ENCODE measurements around the gene CAPN2. TPM values are rescaled to one million over a fixed set of nuclear protein-coding genes. Genes with fewer than 3 reads are reported as not detected.
A peak's percentile ranks its signal among the peaks of the same experiment; 100 is the strongest.

CAPN2 gene
- total RNA-seq, 1 experiment from 2014 or later: 1,259 TPM

DNA sequence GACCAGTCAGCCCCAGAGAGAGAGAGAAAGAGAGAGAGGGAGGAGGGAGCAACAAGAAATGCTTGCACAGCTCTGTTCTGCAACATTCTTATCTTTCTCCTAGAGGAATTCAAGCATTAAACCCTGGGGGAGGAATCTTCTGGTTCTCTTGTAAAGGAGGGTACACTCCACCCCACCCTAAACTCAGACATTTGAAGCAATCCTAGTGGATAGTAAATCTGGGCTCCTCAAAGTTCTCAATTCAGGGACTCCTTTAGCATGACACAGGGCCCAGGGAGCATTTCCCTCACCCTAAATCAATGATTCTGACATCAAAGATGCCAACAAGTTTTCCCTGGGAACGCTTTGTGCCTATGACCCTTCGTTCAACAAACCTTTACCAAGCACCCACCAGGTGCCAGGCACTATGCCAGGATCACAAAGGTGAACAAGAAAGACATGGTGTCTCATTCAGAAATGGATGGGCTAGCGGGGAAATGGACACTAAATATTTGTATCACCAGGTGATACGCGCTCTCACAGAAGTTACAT, 11.9 kb upstream of the CAPN2 start:
- intact Hi-C loops (cut with micrococcal nuclease): loop anchor here (2.0 to 10.0 kb wide), 2 partner anchors 32 to 414 kb away; partner anchors contain the start of gene FBXO28

DNA sequence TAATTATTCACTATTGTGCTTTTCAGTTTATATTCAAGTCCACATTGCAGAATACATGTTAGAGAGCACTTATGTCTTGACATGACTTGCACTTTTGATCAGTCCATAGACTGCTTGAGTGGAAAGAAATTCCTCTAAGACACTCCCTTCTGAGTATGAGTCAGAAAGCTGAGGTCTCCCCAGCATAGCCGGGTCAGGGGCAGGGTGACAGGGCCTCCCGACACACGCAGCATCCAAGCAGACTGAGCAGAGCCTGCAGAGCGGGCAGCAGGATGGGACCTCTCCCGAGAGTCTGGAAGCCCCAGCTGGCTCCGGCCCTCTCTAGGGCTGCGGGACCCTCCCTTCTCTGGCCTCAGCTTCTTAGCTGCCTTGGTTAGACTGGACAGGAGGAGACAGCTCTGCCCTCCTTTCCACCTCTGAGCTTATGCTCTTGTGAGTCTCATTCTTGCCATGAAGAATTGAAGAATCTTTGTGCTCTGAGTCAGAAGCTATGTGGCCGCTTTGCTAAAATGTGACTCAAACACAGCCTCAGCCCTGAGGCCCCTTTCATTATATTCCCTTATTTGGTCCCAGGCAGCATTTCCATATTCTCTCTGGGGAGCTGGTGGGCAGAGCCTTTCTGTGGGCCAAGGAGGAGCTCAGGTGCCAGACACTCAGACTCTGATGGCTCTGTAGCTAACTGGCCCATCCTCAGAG, 11.2 kb upstream of the CAPN2 start:
- Histone ChIP-seq H3K9me2 (replicated peaks; ENCODE audit: low read length) (no peaks in the 10 kb centered on the region), H3K79me2 (ENCODE audit: low read length) (peaks cover 12% of the 10 kb centered on the region), H4K20me1 (ENCODE audit: low read length) (no peaks in the 10 kb centered on the region), H3K27ac (ENCODE audit: low read length) (peak overlapping the region; percentile 97), H3K36me3 (ENCODE audit: low read depth, low read length) (no peaks in the 10 kb centered on the region), H3K4me2 (ENCODE audit: low read length) (peak overlapping the region; percentile 88), H2AFZ (ENCODE audit: low read length) (peak overlapping the region; percentile 22; the same call in 1 of the 2 replicates), H3K9ac (ENCODE audit: low read length) (peak overlapping the region; percentile 77), H3K9me3 (ENCODE audit: low read length) (no peaks in the 10 kb centered on the region), H3F3A (ENCODE audit: low read length, unreplicated experiment) (peaks cover 25% of the 10 kb centered on the region), H3K4me3 (ENCODE audit: low read length) (peak overlapping the region; percentile 60), H3K27me3 (ENCODE audit: low read length) (no peaks in the 10 kb centered on the region), H3K4me1 (ENCODE audit: insufficient read depth, low read length) (peaks cover 73% of the 10 kb centered on the region)
- ChIA-PET CTCF (interaction anchor here (0.6 to 1.2 kb wide), 6 partner anchors 10 to 111 kb away, joined by 3 to 8 read pairs (median 3); no protein-coding TSS in a partner anchor), POLR2A (ENCODE audit: unreplicated experiment) (interaction anchor here (0.5 to 1.6 kb wide), 10 partner anchors 10 to 473 kb away, joined by 3 to 14 read pairs (median 5); partner anchors contain the start of gene CAPN2)
- TF ChIP-seq, protein P1, sequence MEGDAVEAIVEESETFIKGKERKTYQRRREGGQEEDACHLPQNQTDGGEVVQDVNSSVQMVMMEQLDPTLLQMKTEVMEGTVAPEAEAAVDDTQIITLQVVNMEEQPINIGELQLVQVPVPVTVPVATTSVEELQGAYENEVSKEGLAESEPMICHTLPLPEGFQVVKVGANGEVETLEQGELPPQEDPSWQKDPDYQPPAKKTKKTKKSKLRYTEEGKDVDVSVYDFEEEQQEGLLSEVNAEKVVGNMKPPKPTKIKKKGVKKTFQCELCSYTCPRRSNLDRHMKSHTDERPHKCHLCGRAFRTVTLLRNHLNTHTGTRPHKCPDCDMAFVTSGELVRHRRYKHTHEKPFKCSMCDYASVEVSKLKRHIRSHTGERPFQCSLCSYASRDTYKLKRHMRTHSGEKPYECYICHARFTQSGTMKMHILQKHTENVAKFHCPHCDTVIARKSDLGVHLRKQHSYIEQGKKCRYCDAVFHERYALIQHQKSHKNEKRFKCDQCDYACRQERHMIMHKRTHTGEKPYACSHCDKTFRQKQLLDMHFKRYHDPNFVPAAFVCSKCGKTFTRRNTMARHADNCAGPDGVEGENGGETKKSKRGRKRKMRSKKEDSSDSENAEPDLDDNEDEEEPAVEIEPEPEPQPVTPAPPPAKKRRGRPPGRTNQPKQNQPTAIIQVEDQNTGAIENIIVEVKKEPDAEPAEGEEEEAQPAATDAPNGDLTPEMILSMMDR (conservative IDR thresholded peaks at IDR 0.05; ENCODE audit: low read depth, low read length): no peak
- TF ChIP-seq EZH2phosphoT487 (IDR thresholded peaks at IDR 0.05; ENCODE audit: borderline replicate concordance, low read length) (no peak), EZH2 (IDR thresholded peaks at IDR 0.05; ENCODE audit: low read length, unreplicated experiment) (no peak)
- TSS peak; percentile 85 for BruUV-seq (replicated peaks)
- intact Hi-C loops (cut with micrococcal nuclease): loop anchor here (1.0 to 10.0 kb wide), 3 partner anchors 10 to 414 kb away; partner anchors contain the start of gene FBXO28
- DNase-seq (peak; percentile 99), ATAC-seq (peak; percentile 76)

More for the DNA sequence above, 11.9 kb upstream of the CAPN2 start:
- DNase-seq (peak; percentile 89), ATAC-seq (no peak)
- 0 out of 2 replicates have a peak overlapping the region, but pooled peaks have one; percentile 22 for H2AFZ ChIP-seq (ENCODE audit: low read length)
- peak overlapping the region; percentile 60 for H3K4me3 ChIP-seq (ENCODE audit: low read length)
- H3K9ac ChIP-seq (ENCODE audit: low read length): peak overlapping the region; percentile 77
- H3K27me3 ChIP-seq (ENCODE audit: low read length): no peaks in the 10 kb centered on the region
- no peaks in the 10 kb centered on the region for H3K36me3 ChIP-seq (ENCODE audit: low read depth, low read length)
- no peaks in the 10 kb centered on the region for H3K9me2 ChIP-seq (replicated peaks; ENCODE audit: low read length)
- peaks cover 67% of the 10 kb centered on the region for H3K4me1 ChIP-seq (ENCODE audit: insufficient read depth, low read length)
- ChIA-PET CTCF (interaction anchor here (1.1 to 1.2 kb wide), 2 partner anchors 11 to 111 kb away, joined by 3 to 8 read pairs; no protein-coding TSS in a partner anchor), POLR2A (ENCODE audit: unreplicated experiment) (interaction anchor here (0.6 to 1.6 kb wide), 4 partner anchors 11 to 72 kb away, joined by 3 to 14 read pairs (median 5); partner anchors contain the start of gene CAPN2)
- no peaks in the 10 kb centered on the region for H4K20me1 ChIP-seq (ENCODE audit: low read length)
- no peaks in the 10 kb centered on the region for H3K9me3 ChIP-seq (ENCODE audit: low read length)
- H3K27ac ChIP-seq (ENCODE audit: low read length): peak overlapping the region; percentile 97
- no TSS peak for BruUV-seq (replicated peaks)
- TF ChIP-seq EZH2phosphoT487 (IDR thresholded peaks at IDR 0.05; ENCODE audit: borderline replicate concordance, low read length) (no peak), EZH2 (IDR thresholded peaks at IDR 0.05; ENCODE audit: low read length, unreplicated experiment) (no peak)
- TF ChIP-seq, protein P1 (conservative IDR thresholded peaks at IDR 0.05; ENCODE audit: low read depth, low read length): no peak
- H3K4me2 ChIP-seq (ENCODE audit: low read length): peak overlapping the region; percentile 88
- peaks cover 25% of the 10 kb centered on the region for H3F3A ChIP-seq (ENCODE audit: low read length, unreplicated experiment)
- H3K79me2 ChIP-seq (ENCODE audit: low read length): peaks cover 12% of the 10 kb centered on the region
